Measurements from ENCODE around the gene SC5D. TPM values are rescaled to one million over a fixed set of nuclear protein-coding genes. Genes with fewer than 3 reads are reported as not detected.

Gene SC5D
- total and polyA plus RNA-seq, 9 donors, result 14.0 to 59.7 (median 24.7) TPM

- H3K36me3 ChIP-seq, result no peaks in the 10 kb centered on the region
- H3K9me3 ChIP-seq, result no peaks in the 10 kb centered on the region
- intact Hi-C loops (cut with DNase I), result no loop called here
- 95 to 98% (median 96%) methylated on average over 3 of the region's 3 CpGs for WGBS, 3 donors
- TF ChIP-seq EP300 (IDR thresholded peaks at IDR 0.05) (no peak), POLR2A (IDR thresholded peaks at IDR 0.05) (no peak), CTCF (IDR thresholded peaks at IDR 0.05) (no peak)
- no peaks in the 10 kb centered on the region for H3K27me3 ChIP-seq
- H3K27ac ChIP-seq, result no peak overlapping the region
- H3K4me3 ChIP-seq, result no peak overlapping the region
- H3K4me1 ChIP-seq (ENCODE audit: insufficient read depth), result no peaks in the 10 kb centered on the region
- no peak for DNase-seq
These were observed 16.2 kb downstream of the SC5D start for GRCh38 chr11:121308816-121309215.

GRCh38 chr11:121309688-121310087 lies 17.1 kb downstream of the SC5D start:
- H3K27me3 ChIP-seq, result no peaks in the 10 kb centered on the region

GRCh38 chr11:121310908-121311307 lies 18.3 kb downstream of the SC5D start:
- Histone ChIP-seq H3K4me1 (ENCODE audit: insufficient read depth) (no peaks in the 10 kb centered on the region), H3K27me3 (no peaks in the 10 kb centered on the region), H3K4me3 (no peak overlapping the region), H3K27ac (no peak overlapping the region), H3K36me3 (no peaks in the 10 kb centered on the region), H3K9me3 (no peaks in the 10 kb centered on the region)
- no peak for DNase-seq
- TF ChIP-seq CTCF (IDR thresholded peaks at IDR 0.05) (no peak), POLR2A (IDR thresholded peaks at IDR 0.05) (no peak)
- intact Hi-C loops (cut with DNase I), result no loop called here
- 88 to 94% (median 89%) methylated on average over 1 of the region's 1 CpG for WGBS, 3 donors

More at GRCh38 chr11:121309688-121310087, 17.1 kb downstream of the SC5D start:
- H3K9me3 ChIP-seq, result no peaks in the 10 kb centered on the region
- DNase-seq, result no peak
- no peaks in the 10 kb centered on the region for H3K4me1 ChIP-seq (ENCODE audit: insufficient read depth)
- WGBS, 3 donors, result 90 to 92% (median 90%) methylated on average over 4 of the region's 4 CpGs
- H3K4me3 ChIP-seq, result no peak overlapping the region
- no peaks in the 10 kb centered on the region for H3K36me3 ChIP-seq
- no peak overlapping the region for H3K27ac ChIP-seq
- TF ChIP-seq POLR2A (IDR thresholded peaks at IDR 0.05) (no peak), CTCF (IDR thresholded peaks at IDR 0.05) (no peak), EP300 (IDR thresholded peaks at IDR 0.05) (no peak)
- intact Hi-C loops (cut with DNase I), result no loop called here

- no peak overlapping the region for H3K4me3 ChIP-seq
- intact Hi-C loops (cut with DNase I), result no loop called here
- no peaks in the 10 kb centered on the region for H3K27me3 ChIP-seq
- H3K4me1 ChIP-seq (ENCODE audit: insufficient read depth), result no peaks in the 10 kb centered on the region
- no peak for DNase-seq
- no peaks in the 10 kb centered on the region for H3K36me3 ChIP-seq
- no peaks in the 10 kb centered on the region for H3K9me3 ChIP-seq
- H3K27ac ChIP-seq, result no peak overlapping the region
- TF ChIP-seq EP300 (IDR thresholded peaks at IDR 0.05), result no peak
- no peak for TF ChIP-seq POLR2A (IDR thresholded peaks at IDR 0.05)
- TF ChIP-seq CTCF (IDR thresholded peaks at IDR 0.05), result no peak
These were observed 18.8 kb downstream of the SC5D start for GRCh38 chr11:121311373-121311772.

GRCh38 chr11:121312483-121312882 lies 19.9 kb downstream of the SC5D start:
- no peak for TF ChIP-seq CTCF (IDR thresholded peaks at IDR 0.05)
- TF ChIP-seq POLR2A (IDR thresholded peaks at IDR 0.05), result no peak
- TF ChIP-seq EP300 (IDR thresholded peaks at IDR 0.05), result no peak

More at GRCh38 chr11:121312483-121312882, 19.9 kb downstream of the SC5D start:
- no peak overlapping the region for H3K4me3 ChIP-seq
- no peaks in the 10 kb centered on the region for H3K36me3 ChIP-seq
- H3K4me1 ChIP-seq (ENCODE audit: insufficient read depth), result no peaks in the 10 kb centered on the region
- 53 to 68% (median 57%) methylated on average over 2 of the region's 2 CpGs for WGBS, 3 donors
- H3K27ac ChIP-seq, result no peak overlapping the region
- no peak for DNase-seq
- H3K27me3 ChIP-seq, result no peaks in the 10 kb centered on the region
- H3K9me3 ChIP-seq, result no peaks in the 10 kb centered on the region
- intact Hi-C loops (cut with DNase I), result no loop called here

Data from ovary (tissue), 9 donors.